Measurements from ENCODE around the gene AUTS2.

GRCh38 chr7:69749372-69749979 is 151.2 kb downstream of the AUTS2 start:
- TF ChIP-seq CTCF (conservative IDR thresholded peaks at IDR 0.05; ENCODE audit: low read depth, low read length) (no peak), EZH2 (IDR thresholded peaks at IDR 0.05; ENCODE audit: borderline replicate concordance, low read depth, low read length, poor library complexity, severe bottlenecking) (no peak)

Measured in A673 (cell line).